WTC11 (cell line): ENCODE data around the gene FIZ1. TPM values are rescaled to one million over a fixed set of nuclear protein-coding genes. Genes with fewer than 3 reads are reported as not detected.

ENCODE experiments used
- ATAC-seq: fragments of 200-7000 bp; cut with Tn5 transposase; 2 replicates; pipeline ENCODE4 v1.10.0; 2021; ENCODE audit warnings: mild to moderate bottlenecking, moderate library complexity
- CTCF ChIA-PET: fragments of 300-600 bp; sonication (Branson Sonifier 250); formaldehyde crosslinking; loops from one replicate; lab custom pipeline; 2021; ENCODE audit warnings: antibody characterized with exemption; lab: Charles Lee
- POLR2A ChIA-PET: fragments of 350-600 bp; sonication (Branson Sonifier 250); formaldehyde crosslinking; loops from one replicate; lab custom pipeline; 2021; ENCODE audit warnings: antibody characterized with exemption; lab: Charles Lee
- DNase-seq: peaks from one replicate; pipeline ENCODE4 v3.0.0; 2021; ENCODE audit warnings: low spot score
- H3K27ac Mint-ChIP-seq: 2 replicates; pipeline ENCODE4 v1.8.0; 2021; ENCODE audit warnings: mixed read lengths
- H3K27me3 Mint-ChIP-seq: 2 replicates; pipeline ENCODE4 v1.8.0; 2021; ENCODE audit warnings: low read depth, mild to moderate bottlenecking, moderate library complexity, mixed read lengths
- H3K36me3 Mint-ChIP-seq: 2 replicates; pipeline ENCODE4 v1.8.0; 2021; ENCODE audit warnings: mixed read lengths
- H3K4me1 Mint-ChIP-seq: 2 replicates; pipeline ENCODE4 v1.8.0; 2022; ENCODE audit warnings: mixed read lengths
- H3K4me3 Mint-ChIP-seq: 2 replicates; pipeline ENCODE4 v1.8.0; 2021; ENCODE audit warnings: mild to moderate bottlenecking, moderate library complexity, mixed read lengths
- H3K9me3 Mint-ChIP-seq: 2 replicates; pipeline ENCODE4 v1.8.0; 2021; ENCODE audit warnings: mixed read lengths
- ARID4B ChIP-seq: sonication (generic); formaldehyde crosslinking; IDR thresholded peaks from 2 replicates; pipeline ENCODE4 v1.8.0; 2023; ENCODE audit warnings: missing genetic modification reagents, mild to moderate bottlenecking, borderline replicate concordance
- ATF2 ChIP-seq: sonication (generic); formaldehyde crosslinking; IDR thresholded peaks from 2 replicates; pipeline ENCODE4 v1.8.1; 2022; ENCODE audit warnings: low read depth, missing genetic modification reagents, borderline replicate concordance
- CDX4 ChIP-seq: fragments of 250-450 bp; sonication (Bioruptor Pico); IDR thresholded peaks from 2 replicates; pipeline ENCODE4 v1.9.0; 2021; ENCODE audit warnings: moderate library complexity, mild to moderate bottlenecking, inconsistent platforms, borderline replicate concordance
- E2F5 ChIP-seq: sonication (generic); formaldehyde crosslinking; IDR thresholded peaks from 2 replicates; pipeline ENCODE4 v1.8.1; 2022; ENCODE audit warnings: mild to moderate bottlenecking, moderate library complexity, missing genetic modification reagents
- ERG ChIP-seq: fragments of 250-450 bp; sonication (Bioruptor Pico); IDR thresholded peaks from 2 replicates; pipeline ENCODE4 v1.8.0; 2021; ENCODE audit warnings: mild to moderate bottlenecking
- ETV6 ChIP-seq: sonication (generic); formaldehyde crosslinking; IDR thresholded peaks from 2 replicates; pipeline ENCODE4 v1.8.1; 2022; ENCODE audit warnings: mild to moderate bottlenecking, missing genetic modification reagents
- GRHL2 ChIP-seq: fragments of 250-450 bp; sonication (Bioruptor Pico); IDR thresholded peaks from 2 replicates; pipeline ENCODE4 v1.8.0; 2022; ENCODE audit warnings: mild to moderate bottlenecking, moderate library complexity; ENCODE audit not compliant: insufficient replicate concordance, severe bottlenecking
- NFE2L1 ChIP-seq: sonication (generic); formaldehyde crosslinking; IDR thresholded peaks from 2 replicates; pipeline ENCODE4 v1.8.1; 2023; ENCODE audit warnings: missing genetic modification reagents
- NR2C2 ChIP-seq: sonication (generic); formaldehyde crosslinking; IDR thresholded peaks from 2 replicates; pipeline ENCODE4 v1.8.0; 2022; ENCODE audit warnings: mild to moderate bottlenecking, missing genetic modification reagents
- SMAD3 ChIP-seq: sonication (generic); formaldehyde crosslinking; IDR thresholded peaks from 2 replicates; pipeline ENCODE4 v1.8.0; 2022; ENCODE audit warnings: missing genetic modification reagents, mild to moderate bottlenecking, borderline replicate concordance
- SMAD4 ChIP-seq: sonication (generic); formaldehyde crosslinking; IDR thresholded peaks from 2 replicates; pipeline ENCODE4 v1.8.0; 2022; ENCODE audit warnings: mild to moderate bottlenecking, missing genetic modification reagents
- ZNF219 ChIP-seq: sonication (generic); formaldehyde crosslinking; IDR thresholded peaks from 2 replicates; pipeline ENCODE4 v1.8.0; 2023; ENCODE audit warnings: missing genetic modification reagents, mild to moderate bottlenecking, borderline replicate concordance
- ZNF671 ChIP-seq: fragments of 250-450 bp; sonication (Bioruptor Pico); IDR thresholded peaks from 2 replicates; pipeline ENCODE4 v1.8.0; 2021; ENCODE audit warnings: mild to moderate bottlenecking
- total RNA-seq: library from RNA; stranded (reverse); gene quantifications from 3 replicates; pipeline ENCODE4 v1.2.3, GENCODE V29; 2021

The FIZ1 gene
- total RNA-seq, 1 experiment from 2014 or later, result 20.1 TPM

- TF ChIP-seq NR2C2 (CRISPR knock-in tag), result no peak
- TF ChIP-seq ERG, result no peak
- TF ChIP-seq E2F5 (CRISPR knock-in tag), result no peak
- no peak for TF ChIP-seq SMAD4 (CRISPR knock-in tag)
- no peak for TF ChIP-seq ZNF671
- no peak for TF ChIP-seq ETV6 (CRISPR knock-in tag)
- no peak for TF ChIP-seq SMAD3 (CRISPR knock-in tag)
- TF ChIP-seq ZNF219, result no peak
- no peak for TF ChIP-seq GRHL2 (CRISPR knock-in tag)
- TF ChIP-seq ATF2 (CRISPR knock-in tag), result no peak
- CTCF ChIA-PET, result no interaction called here
- peaks cover under 1% of the 10 kb centered on the region for H3K4me1 Mint-ChIP-seq
- no peak overlapping the region for H3K27ac Mint-ChIP-seq
- no peak overlapping the region for H3K4me3 Mint-ChIP-seq
- ATAC-seq (no peak), DNase-seq (no peak)
- H3K36me3 Mint-ChIP-seq, result peaks cover 21% of the 10 kb centered on the region
- no peaks in the 10 kb centered on the region; the same call in 1 of the 2 replicates for H3K27me3 Mint-ChIP-seq
- H3K9me3 Mint-ChIP-seq, result no peaks in the 10 kb centered on the region
- POLR2A ChIA-PET, result no interaction called here
Observed at GRCh38 chr19:55611983-55612645, 12.8 kb upstream of the FIZ1 start.

GRCh38 chr19:55611300-55611982 is 12.1 kb upstream of the FIZ1 start:
- peaks cover 25% of the 10 kb centered on the region for H3K36me3 Mint-ChIP-seq
- CTCF ChIA-PET, result no interaction called here
- DNase-seq (no peak), ATAC-seq (no peak)
- POLR2A ChIA-PET, result no interaction called here
- no peak overlapping the region for H3K4me3 Mint-ChIP-seq
- TF ChIP-seq CDX4 (CRISPR knock-in tag), result no peak
- no peak for TF ChIP-seq NFE2L1 (CRISPR knock-in tag)
- no peak for TF ChIP-seq ARID4B (CRISPR knock-in tag)
- H3K4me1 Mint-ChIP-seq, result peaks cover 7% of the 10 kb centered on the region
- H3K27me3 Mint-ChIP-seq, result no peaks in the 10 kb centered on the region; the same call in 1 of the 2 replicates
- H3K9me3 Mint-ChIP-seq, result no peaks in the 10 kb centered on the region
- H3K27ac Mint-ChIP-seq, result no peak overlapping the region
